ENCODE data around the gene FGR.
A peak's percentile ranks its signal among the peaks of the same experiment; 100 is the strongest.
"Not testable (repeated sequence)": the region's sequence is repeated elsewhere in the genome, so short reads cannot be mapped to it uniquely, and the experiment has no call there.

FGR gene

DNA sequence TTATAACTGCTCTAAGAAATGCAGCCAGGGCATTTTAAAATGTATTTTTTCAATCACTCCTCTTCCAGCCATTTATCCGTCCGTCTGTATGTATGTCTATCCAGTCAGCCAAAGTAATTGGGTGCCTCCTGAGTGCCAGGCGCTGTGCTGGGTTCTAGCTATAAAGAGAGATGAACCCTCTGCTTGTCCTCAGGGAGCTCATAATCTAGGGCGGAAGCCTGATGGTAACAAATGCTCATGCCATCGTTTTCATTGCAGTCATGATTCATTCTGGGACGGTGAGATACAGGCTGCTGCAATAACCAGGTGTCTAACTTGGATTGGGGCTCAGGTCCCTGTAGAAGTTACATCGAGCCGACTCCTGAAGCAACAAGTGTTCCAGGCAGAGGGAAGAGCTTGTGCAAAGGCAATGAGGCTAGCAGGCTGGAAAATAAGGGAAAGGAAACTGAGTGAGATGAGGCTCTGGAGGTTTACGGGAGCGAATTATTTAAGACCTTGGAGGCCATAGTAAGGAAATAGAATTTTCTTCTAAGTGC, 25.4 kb upstream of the FGR start:
- DNase-seq (ENCODE audit: low read depth, low spot score) = no peak

DNA sequence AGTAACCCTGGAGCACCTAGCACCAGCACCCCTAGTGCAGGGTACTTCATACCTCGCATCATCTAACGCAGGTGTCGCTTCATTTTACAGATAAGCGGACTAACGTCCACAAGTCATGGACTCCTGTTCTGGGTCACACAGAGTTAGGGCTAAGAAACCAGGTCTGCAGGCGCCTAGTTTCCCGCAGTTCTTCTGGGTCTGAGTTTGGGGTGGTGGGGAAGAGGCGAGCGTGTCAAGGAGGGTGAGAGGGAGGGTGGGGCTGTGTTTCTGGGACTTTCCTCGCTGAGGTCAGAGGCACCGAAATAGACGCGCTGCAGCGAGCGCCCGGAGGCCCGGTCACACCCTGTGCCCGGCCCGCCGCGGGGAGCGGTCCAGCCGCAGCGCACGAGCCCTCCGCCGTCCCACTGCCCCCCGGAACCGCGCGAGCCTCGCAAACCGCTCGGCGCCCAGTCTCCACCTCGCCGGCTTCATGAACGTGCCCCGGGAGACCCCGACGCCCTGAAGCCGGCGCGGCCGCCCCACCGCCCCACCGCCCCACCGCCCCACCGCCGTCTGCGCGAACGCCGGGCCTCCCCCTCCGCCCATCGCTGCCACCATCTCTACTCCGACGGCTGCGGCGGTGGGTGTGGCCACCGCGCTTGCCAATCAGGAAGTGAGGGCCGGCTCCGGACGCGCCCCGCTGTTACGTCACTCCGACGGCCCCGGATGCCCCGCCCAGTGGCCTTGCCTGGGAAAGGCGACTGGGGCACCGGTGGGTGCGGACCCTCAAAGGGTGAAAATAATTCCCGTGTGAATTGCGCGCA, 24.7 kb upstream of the FGR start:
- peak; percentile 74 for DNase-seq (ENCODE audit: low read depth, low spot score)

DNA sequence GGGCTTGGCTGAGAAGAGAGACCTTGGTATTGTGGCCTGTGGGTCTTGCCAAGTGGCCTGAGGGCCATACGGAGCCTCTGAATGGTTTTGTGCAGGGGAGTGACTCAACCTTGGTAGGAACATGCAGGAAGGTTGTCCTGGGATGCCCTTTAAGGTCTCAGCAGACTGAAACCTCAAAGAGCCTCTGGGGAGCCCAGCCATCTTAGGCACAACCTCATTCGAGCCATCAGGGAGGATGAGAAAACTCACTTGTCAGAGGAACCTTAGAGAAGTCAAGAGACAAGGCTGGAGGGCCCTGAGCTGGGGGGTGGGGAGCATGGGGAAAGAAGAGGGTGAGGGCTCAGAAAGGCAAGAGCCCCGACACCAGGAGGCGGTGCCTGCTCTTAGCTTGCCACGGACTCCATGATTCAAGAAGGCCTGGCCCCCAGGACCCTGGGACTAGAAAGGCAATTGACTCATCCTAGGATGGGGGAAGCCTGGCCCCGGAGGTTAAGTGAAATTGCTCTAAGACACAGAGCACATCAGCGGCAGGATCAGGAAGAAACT, 24.0 kb upstream of the FGR start:
- DNase-seq (ENCODE audit: low read depth, low spot score) = no peak

DNA sequence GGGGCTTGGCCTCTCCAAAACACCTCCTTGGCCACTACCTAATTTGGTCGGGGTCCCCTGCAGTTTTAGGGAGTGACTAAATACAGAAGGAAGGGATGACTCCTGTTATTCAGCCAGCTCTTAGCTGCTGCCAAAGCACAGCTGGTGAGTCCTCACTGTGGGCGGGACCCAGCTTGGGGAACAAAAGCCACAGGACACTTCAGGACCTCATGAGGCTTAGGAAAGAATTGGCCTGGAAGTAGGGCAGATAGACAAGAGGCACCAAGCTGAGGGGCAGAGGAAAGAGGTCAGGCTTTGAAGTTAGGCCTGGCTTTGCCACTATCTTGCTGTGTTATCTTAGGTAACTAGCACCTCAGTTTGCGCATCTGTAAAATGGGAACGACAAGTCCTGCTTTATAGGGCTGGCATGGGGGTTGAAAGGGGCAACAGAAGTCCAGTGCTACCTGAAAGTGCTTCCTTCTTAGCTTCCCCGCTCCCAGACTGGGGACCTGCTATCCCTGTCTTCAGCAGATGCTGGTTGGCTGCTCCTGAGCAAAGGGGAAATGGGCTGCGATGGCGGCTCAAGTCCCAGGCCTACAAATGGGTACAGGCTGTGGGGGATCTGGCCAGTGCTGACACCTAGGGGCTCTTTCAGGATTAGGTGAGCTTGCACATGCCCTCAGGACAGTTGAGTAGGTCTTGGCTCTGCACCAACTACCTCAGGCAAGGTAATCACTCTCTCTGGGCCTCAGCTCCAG, 21.3 kb upstream of the FGR start:
- no peak for DNase-seq (ENCODE audit: low read depth, low spot score)

DNA sequence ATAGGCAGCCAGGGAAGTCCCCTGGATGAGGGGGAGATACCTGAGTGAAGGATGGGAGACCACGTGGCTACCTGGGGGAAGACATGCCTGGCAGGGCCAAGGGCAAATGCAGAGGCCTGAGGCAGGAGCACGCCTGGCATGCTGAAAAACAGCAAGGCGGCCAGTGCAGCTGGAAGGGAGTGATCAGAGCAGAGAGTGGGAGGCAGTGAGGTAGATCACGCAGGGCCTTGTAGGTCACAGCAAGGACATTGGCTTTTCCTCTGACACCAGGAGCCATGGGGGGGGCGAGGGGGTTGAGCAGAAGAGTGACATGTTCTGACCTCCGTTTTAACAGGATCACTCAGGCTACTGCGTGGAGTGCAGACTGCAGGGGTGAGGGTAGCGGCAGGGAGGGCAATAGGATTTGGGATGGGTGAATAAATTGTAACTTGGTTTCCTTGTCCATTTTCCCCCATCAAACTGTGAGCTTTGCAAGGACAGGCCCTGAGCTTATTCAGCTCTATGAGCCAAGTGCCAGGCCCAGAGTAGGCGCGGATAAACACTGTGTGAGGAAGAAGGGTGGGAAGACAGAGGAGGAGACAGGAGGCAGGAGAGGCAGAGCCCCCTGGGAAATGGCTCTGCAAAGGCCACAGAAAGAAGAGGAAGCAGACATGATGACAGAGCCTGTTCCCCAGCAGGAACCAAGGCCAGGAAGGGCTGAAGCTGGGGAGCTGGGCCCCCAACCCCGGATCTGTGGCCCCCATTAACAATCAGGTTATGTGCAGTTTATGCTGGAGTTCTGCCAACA, 20.4 kb upstream of the FGR start:
- DNase-seq (ENCODE audit: low read depth, low spot score) = no peak

DNA sequence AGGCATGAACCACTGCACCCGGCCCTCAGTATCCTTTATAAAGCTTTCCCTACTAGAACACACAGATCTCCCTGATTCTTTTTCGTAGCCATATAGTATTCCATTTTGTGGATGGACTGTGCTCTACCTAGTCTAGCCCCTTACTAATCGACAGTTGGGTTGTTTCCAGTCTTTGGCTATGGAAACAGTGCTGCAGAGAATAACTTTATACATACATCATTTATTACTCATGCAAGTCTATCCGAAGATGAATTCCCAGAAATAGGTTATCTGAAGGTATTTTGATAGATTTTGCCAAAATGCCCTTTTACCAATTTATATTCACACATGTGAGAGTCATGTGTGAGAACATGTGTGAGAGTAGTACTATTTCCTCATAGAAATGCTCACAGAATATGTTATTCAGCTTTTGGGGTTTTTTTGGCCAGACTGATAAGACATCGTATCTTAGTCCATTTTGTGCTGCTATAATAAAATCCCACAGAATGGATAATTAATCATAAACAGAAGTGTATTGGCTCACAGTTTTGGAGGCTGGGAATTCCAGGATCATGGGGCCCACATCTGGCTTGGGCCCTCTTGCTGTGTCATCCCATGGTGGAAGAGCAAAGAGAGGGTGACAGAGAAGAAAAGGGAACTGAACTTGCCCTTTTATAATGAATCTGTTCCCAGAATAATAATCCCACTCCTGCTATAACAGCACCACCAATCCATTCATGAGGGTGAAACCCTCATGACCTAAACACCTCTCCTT, 17.3 kb upstream of the FGR start:
- no peak for DNase-seq (ENCODE audit: low read depth, low spot score)

DNA sequence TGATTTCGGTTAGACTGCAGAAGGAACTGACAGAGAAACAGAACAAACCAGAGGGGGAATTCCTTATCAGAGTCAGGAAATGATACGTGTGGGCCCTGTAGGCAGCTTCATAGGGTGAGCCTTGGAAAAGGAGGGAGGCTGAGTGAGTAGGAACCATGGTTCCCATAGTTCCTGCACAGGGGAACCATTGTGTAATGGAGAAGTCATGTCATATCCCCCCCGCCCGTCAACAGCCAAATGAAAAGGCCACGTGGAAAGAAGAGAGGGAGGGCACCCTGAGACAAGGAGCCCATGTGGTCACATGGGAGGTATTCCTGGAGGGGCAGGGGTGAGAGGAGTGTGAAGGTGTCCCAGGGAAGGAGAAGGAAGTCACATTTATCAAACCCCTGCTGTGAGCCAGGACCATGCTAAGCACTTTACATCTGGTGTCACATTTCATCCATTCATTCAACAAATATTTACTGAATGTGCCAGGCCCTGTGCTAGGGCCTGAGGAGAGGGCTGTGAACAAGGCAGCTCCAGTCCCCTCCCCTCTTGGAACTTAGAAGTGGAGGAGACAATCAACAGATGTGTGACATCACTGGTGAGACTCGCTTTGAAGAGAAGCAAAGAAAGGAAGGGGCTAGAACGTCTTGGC, 15.7 kb upstream of the FGR start:
- no peak for DNase-seq (ENCODE audit: low read depth, low spot score)

DNA sequence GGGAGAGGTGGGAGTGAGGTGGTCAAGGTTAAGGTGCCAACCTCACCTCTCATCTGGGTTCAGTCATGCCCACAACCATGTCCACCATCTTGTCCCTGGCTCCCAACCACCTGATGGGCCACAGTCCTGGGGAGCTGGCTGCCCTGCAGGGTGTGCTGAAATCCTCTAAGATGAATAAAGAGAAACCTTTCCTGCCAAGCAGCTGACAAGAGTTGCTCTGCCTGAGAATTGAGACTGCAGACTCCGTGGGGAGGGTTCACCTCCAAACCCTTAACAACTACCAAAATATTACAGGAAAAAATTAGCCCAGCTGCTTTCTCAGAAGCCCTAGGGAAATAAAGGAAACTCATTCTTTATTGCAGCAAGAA, 15.2 kb upstream of the FGR start:
- no peak for DNase-seq (ENCODE audit: low read depth, low spot score)

DNA sequence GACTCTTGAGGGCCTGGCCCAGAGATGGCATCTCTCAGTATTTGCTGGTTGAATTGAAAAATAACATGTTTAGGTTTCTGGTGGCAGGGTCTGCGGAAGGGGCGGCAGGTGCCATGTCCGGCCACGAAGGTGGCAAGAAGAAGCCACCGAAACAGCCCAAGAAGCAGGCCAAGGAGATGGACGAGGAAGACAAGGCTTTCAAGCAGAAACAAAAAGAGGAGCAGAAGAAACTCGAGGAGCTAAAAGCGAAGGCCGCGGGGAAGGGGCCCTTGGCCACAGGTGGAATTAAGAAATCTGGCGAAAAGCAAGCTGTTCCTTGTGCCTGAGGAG, 14.3 kb upstream of the FGR start:
- no peak for DNase-seq (ENCODE audit: low read depth, low spot score)

DNA sequence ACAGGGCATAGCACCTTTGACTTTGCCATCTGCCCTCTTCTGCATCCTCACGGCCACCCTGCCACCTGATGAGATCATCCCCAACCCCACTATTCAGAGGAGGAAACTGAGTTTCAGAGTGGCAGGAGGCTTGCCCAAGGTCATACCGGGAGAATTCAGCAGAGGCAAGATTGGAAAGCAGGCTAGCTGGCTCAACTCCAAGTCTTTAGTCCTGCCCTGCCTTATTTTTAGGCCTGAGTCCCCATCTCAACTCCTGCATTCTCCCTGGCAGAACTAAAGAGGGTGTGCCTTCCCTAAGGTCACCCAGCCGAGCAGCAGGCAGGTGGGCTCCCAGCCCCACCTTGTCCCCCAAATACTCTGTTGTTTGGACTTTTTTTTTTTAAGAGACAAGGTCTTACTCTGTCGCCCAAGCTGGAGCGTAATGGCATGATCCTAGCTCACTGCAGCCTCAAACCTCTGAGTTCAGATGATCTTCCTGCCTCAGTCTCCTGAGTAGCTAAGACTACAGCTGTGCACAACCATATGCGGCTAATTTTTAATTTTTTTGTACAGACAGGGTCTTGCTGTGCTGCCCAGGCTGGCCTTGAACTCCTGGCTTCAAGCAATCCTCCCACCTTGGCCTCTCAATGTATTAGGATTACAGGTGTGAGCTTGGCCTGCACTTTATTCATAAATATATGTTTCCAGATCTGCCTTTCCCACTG, 13.8 kb upstream of the FGR start:
- DNase-seq (ENCODE audit: low read depth, low spot score) = no peak

DNA sequence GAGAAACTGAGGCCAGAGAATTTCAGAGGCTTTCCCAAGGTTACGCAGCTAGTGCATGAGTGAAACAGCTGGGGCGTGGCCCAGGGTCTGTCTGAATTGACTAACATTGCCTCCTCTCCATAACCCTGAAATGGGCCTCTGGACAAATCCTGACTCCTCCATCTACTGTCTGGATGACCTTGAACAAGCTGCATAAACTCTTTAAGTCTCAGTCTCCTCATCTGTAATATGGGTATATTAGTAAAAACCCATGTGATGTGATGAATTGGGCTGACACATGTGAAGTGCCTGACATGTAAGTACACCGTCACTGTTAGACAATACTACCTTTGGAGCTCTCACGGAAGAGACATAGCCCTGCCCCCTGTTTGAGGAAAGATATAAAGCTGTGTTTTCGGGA, 12.3 kb upstream of the FGR start:
- no peak for DNase-seq (ENCODE audit: low read depth, low spot score)

DNA sequence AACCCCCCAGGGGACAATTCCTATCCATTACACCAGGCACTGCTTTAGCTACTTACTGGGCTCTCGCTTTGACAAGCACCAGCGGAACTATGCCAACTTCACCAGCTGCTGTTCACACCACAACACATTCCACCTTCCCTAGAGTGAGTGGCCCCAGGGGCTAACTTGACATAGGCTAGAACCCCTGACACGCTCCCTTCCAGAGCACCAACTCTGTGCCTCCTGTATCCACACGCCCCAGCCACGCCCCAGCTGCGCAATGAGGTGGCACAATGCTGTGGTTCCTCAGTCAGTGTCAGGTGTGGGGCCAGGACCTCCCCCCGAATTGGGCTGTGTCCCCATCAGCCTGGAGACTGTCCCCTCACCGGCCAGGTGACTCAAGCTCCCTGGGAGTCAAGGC, 11.7 kb upstream of the FGR start:
- DNase-seq (ENCODE audit: low read depth, low spot score) = no peak

DNA sequence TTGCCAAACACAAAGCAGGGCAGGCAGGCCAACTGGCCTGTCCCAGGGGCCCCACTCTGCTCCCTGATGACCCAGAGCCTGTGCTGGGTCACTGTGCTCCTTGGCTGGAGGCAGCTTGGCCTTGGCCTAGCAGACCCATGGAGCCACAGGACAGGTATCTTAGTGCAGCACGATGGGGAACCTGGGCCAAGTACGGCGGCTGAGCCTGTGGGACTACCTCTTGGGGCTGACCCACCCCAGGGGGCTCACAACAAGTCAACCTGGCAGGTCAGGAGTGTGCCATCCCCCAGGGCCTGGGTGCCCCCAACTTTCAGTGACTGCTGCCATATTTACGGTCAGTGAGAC, 10.1 kb upstream of the FGR start:
- no peak for DNase-seq (ENCODE audit: low read depth, low spot score)

DNA sequence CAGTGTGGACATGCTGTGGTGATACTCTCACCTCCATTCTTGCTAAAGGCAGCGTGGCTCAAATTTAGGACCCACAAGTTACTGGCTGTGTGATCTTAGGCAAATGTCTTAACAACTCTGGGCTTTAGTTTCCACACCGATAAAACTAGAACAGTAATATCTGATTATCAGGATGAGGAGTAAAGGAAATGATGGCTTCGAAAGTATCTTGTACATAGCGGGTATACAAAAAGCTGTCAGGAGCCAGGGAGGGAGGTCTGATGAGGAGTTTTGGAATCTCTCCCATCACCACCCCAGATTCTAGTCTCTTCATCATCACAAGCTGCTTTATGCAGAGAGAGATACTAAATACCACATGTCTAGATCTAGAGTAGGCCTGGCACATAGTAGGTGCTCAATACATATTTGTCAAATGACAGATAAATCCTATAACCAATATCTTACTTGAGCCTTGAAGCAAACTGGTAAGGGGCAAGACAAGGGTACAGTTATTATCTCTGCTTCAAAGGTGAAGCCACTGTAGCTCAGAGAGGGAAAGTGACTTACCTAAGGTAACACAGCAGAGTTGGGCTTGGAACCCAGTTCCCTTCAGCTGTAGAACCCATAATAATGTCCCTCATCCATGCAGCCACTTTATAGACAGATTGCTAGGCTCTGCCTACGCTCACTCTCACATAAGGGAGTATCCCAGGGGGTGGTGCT, 9.5 kb upstream of the FGR start:
- no peak for DNase-seq (ENCODE audit: low read depth, low spot score)

DNA sequence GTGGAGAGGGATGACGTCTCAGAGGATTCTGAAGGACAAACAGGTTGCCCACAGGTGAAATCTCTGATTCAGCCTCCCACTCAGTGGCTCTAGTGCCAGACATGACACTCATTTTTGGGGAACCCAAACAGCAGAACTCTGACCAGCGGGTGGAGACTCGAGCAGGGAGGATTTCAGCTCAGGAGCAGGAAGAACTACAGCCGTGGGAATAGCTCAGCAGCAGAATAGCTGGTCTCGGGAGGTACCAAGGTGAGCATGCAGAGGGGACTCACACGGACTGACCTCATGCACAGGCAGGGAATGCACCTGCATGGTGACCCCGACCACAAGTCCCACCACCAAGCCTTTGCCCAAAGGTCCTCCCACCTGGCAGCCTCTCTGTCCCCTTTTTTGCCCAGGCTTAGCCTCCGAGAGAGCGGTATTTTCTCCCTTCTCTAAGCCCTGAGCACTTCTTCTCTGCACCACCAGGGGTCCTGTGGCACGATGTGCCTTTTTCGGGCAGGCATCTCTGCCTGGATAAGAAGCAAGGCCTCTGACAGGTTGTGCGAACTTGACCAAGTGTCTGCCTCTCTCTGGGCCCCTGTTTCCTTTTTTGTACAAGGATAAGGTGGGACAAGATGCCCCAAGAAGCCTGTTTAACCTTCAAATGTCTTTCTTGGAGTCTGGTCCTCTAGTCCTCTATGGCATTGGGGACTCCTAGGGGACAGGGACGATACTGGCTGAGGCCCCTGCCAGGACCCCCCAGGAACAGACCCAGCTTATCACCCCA, 8.8 kb upstream of the FGR start:
- peak; percentile 50 for DNase-seq (ENCODE audit: low read depth, low spot score)

DNA sequence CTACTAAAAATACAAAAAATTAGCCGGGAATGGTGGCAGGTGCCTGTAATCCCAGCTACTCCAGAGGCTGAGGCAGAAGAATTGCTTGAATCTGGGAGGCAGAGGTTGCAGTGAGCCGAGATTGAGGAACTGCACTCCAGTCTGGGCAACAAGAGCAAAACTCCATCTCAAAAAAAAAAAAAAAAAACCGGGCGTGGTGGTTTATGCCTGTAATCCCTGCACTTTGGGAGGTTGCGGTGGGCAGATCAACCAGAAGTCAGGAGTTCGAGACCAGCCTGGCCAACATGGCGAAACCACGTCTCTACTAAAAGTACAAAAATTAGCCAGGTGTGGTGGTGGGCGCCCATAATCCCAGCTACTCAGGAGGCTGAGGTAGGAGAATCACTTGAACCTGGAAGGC, 5.5 kb upstream of the FGR start:
- not testable (repeated sequence) for DNase-seq (ENCODE audit: low read depth, low spot score)

DNA sequence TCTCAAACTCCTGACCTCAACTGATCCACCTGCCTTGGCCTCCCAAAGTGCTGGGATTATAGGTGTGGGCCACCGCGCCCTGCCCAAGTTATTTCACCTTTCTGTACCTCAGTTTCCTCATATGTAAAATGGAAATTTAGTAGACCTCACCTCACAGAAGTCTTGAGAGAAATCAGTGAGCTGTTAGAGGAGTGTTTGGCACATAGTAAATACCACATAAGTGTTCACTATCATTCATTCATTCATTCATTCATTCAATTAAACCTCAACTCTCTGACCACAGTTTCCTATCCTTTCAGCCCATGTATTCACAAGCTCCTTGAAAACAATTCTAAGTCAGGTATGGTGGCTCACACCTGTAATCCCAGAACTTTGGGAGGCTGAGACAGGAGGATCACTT, 3.8 kb upstream of the FGR start:
- no peak for DNase-seq (ENCODE audit: low read depth, low spot score)

DNA sequence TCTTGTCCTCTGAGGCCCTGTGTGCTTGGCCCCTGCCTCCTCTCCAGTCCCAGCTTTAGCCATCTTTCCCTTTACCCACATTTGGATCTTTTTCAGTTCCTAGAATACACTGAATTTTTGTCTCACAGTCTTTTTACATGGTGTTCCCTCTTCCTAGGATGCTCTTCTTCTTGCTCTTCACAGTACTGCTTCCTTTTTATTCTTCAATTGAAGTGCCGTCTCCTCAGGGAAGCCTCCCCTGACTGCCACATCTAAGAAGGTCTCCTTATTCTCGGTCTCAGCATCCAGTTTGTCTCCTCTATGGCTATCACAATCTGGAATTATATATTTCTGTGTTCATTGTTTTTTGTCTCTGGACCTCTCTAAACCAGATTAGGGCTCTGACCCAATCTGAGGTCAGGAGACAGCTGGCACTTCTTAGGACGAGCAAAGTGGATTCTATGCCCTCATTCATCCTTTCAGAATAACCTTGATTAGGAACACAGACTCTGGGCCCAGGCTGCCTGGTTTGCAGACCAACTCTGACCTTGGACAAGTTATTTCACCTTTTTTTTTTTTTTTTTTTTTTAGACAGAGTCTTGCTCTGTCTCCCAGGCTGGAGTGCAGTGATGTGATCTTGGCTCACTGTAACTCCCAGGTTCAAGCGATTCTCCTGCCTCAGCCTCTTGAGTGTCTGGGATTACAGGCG, 3.2 kb upstream of the FGR start:
- DNase-seq (ENCODE audit: low read depth, low spot score) = no peak
